ENCODE measurements around the gene HSPA12B. TPM values are rescaled to one million over a fixed set of nuclear protein-coding genes. Genes with fewer than 3 reads are reported as not detected.

Gene HSPA12B
- total and polyA plus RNA-seq, 2 of the 8 experiments (the other 6 are each of a cell fraction or from before 2014, with no cell fraction given) = 2.2 to 4.3 TPM

GRCh38 chr20:3795511-3796468 lies 63.3 kb downstream of the HSPA12B start, which contains the start of gene CDC25B (continued):
- no peak for TF ChIP-seq EP300 (IDR thresholded peaks at IDR 0.05; ENCODE audit: borderline replicate concordance in 1 of 2, low read depth in 2 of 2, low read length in 2 of 2)
- TF ChIP-seq CBX8 (IDR thresholded peaks at IDR 0.05; ENCODE audit: borderline replicate concordance, low read depth, low read length) = no peak
- TF ChIP-seq E2F6 (IDR thresholded peaks at IDR 0.05) = peak; percentile 73
- 0 out of 2 replicates have a peak, but pooled peaks have one; percentile 54 for TF ChIP-seq RXRA (IDR thresholded peaks at IDR 0.05; ENCODE audit: insufficient read depth, low read depth, low read length)
- TF ChIP-seq SIRT6 (IDR thresholded peaks at IDR 0.05; ENCODE audit: low read length) = no peak
- peak in 1 of 2 experiments; percentile 74; a peak in 2 of 4 replicates for TF ChIP-seq SIN3A (conservative IDR thresholded peaks at IDR 0.05 in 1 of 2, IDR thresholded peaks at IDR 0.05 in 1 of 2; ENCODE audit: low read depth in 1 of 2, low read length in 2 of 2)
- peak; percentile 97 for TF ChIP-seq KDM1A (IDR thresholded peaks at IDR 0.05; ENCODE audit: borderline replicate concordance, low read length)
- no peak for TF ChIP-seq ASH2L (IDR thresholded peaks at IDR 0.05; ENCODE audit: low read length)
- TF ChIP-seq HDAC2 (IDR thresholded peaks at IDR 0.05; ENCODE audit: borderline replicate concordance in 1 of 2, low read depth in 2 of 2, low read length in 2 of 2) = peak; percentile 16 to 94; a peak in 2 of 4 replicates
- peak; percentile 49 for TF ChIP-seq PHF8 (conservative IDR thresholded peaks at IDR 0.05; ENCODE audit: low read depth, low read length)
- TF ChIP-seq MAX (IDR thresholded peaks at IDR 0.05) = peak; percentile 89
- TF ChIP-seq RNF2 (IDR thresholded peaks at IDR 0.05; ENCODE audit: borderline replicate concordance, low read depth, low read length, missing control alignments, poor library complexity, severe bottlenecking) = no peak
- peak; percentile 89 for TF ChIP-seq TCF12 (IDR thresholded peaks at IDR 0.05; ENCODE audit: low read depth, low read length)
- no peak for TF ChIP-seq JUND (IDR thresholded peaks at IDR 0.05; ENCODE audit: low read length)
- TF ChIP-seq CREB1 (IDR thresholded peaks at IDR 0.05) = peak; percentile 69
- no peak for TF ChIP-seq TEAD4 (IDR thresholded peaks at IDR 0.05; ENCODE audit: low read depth, low read length)
- no peak for TF ChIP-seq CHD1 (IDR thresholded peaks at IDR 0.05; ENCODE audit: low read depth, low read length)
- TF ChIP-seq ATF3 (IDR thresholded peaks at IDR 0.05; ENCODE audit: insufficient read depth, low read depth, low read length) = no peak

Measured in H1 (cell line).